K562 (cell line): Measurements from ENCODE around the gene TRIM33. TPM values are rescaled to one million over a fixed set of nuclear protein-coding genes. Genes with fewer than 3 reads are reported as not detected.

ENCODE experiments used
- BRD4 ChIP-seq: fragments of 200-600 bp; sonication (generic); IDR thresholded peaks from 2 replicates; pipeline ENCODE4 v1.6.1; 2017; ENCODE audit warnings: inconsistent platforms
- CCNT2 ChIP-seq: IDR thresholded peaks from 2 replicates; pipeline ENCODE4 v1.6.1; 2011; ENCODE audit warnings: borderline replicate concordance, low read depth, mild to moderate bottlenecking, moderate library complexity, mixed read lengths, low read length; ENCODE audit not compliant: insufficient read length; ENCODE audit errors: extremely low read depth
- E2F3 ChIP-seq: fragments of 250-450 bp; sonication (Bioruptor Pico); IDR thresholded peaks from 2 replicates; pipeline ENCODE4 v1.4.0; 2020; ENCODE audit warnings: mild to moderate bottlenecking
- ETS2 ChIP-seq: IDR thresholded peaks from 2 replicates; pipeline ENCODE4 v1.6.1; 2016; ENCODE audit warnings: borderline replicate concordance, missing genetic modification characterization, mild to moderate bottlenecking, moderate library complexity, missing compliant biosample characterization; ENCODE audit not compliant: poor library complexity, severe bottlenecking
- GABPB1 ChIP-seq: sonication (generic); formaldehyde crosslinking; IDR thresholded peaks from 2 replicates; pipeline ENCODE4 v1.8.0; 2022; ENCODE audit warnings: mild to moderate bottlenecking, missing genetic modification reagents
- GATA2 ChIP-seq: sonication (generic); formaldehyde crosslinking; IDR thresholded peaks from 2 replicates; pipeline ENCODE4 v1.4.0; 2020; ENCODE audit warnings: mild to moderate bottlenecking, missing genetic modification reagents
- HDGF ChIP-seq: fragments of 450-650 bp; IDR thresholded peaks from 2 replicates; pipeline ENCODE4 v1.6.1; 2016
- HIVEP1 ChIP-seq: fragments of 250-450 bp; sonication (Bioruptor Pico); IDR thresholded peaks from 2 replicates; pipeline ENCODE4 v1.4.0; 2020; ENCODE audit warnings: mild to moderate bottlenecking
- ILF3 ChIP-seq: fragments of 450-650 bp; IDR thresholded peaks from 2 replicates; pipeline ENCODE4 v1.6.1; 2018; ENCODE audit warnings: antibody characterized with exemption, mild to moderate bottlenecking, moderate library complexity, borderline replicate concordance
- JUN ChIP-seq, 2 experiments: sonication (generic) in 1 of 2; formaldehyde crosslinking in 1 of 2; IDR thresholded peaks; 2 replicates each; pipeline versions ENCODE4 v1.6.1 to v1.8.0; 2012 to 2022; ENCODE audit warnings: borderline replicate concordance in 2 of 2, mild to moderate bottlenecking in 2 of 2, improper control_type of control experiment in 1 of 2, low read depth in 1 of 2, low read length in 1 of 2, missing genetic modification reagents in 1 of 2
- MEF2D ChIP-seq: conservative IDR thresholded peaks from 2 replicates; pipeline ENCODE4 v1.6.1; 2016; ENCODE audit warnings: low read depth, missing genetic modification characterization, missing compliant biosample characterization
- NR2C2 ChIP-seq, 2 experiments: fragments of 200-800 bp in 1 of 2; sonication (Bioruptor generic) in 1 of 2; sonication (generic) in 1 of 2; formaldehyde crosslinking in 1 of 2; IDR thresholded peaks; 2 replicates each; pipeline versions ENCODE4 v1.6.1 to v1.8.0; 2016 to 2022; ENCODE audit warnings: mild to moderate bottlenecking in 1 of 2, missing compliant biosample characterization in 1 of 2, missing genetic modification characterization in 1 of 2, missing genetic modification reagents in 1 of 2
- SMAD1 ChIP-seq: fragments of 150-350 bp; IDR thresholded peaks from 2 replicates; pipeline ENCODE4 v1.6.1; 2014; ENCODE audit warnings: low read length, low read depth; ENCODE audit not compliant: partially characterized antibody
- SMARCC2 ChIP-seq: fragments of 450-650 bp; IDR thresholded peaks from 2 replicates; pipeline ENCODE4 v1.6.1; 2017; ENCODE audit warnings: antibody characterized with exemption, moderate library complexity, mild to moderate bottlenecking, low read depth
- STAT5B ChIP-seq: fragments of 250-450 bp; sonication (Bioruptor Pico); IDR thresholded peaks from 2 replicates; pipeline ENCODE4 v1.8.0; 2021; ENCODE audit warnings: mild to moderate bottlenecking, inconsistent platforms
- TBP ChIP-seq: optimal IDR thresholded peaks from 2 replicates; pipeline ENCODE3; 2011; ENCODE audit warnings: low read depth, low read length, improper control_type of control experiment
- TEAD4 ChIP-seq, 2 experiments: sonication (generic) in 1 of 2; formaldehyde crosslinking in 1 of 2; IDR thresholded peaks; 2 replicates each; pipeline versions ENCODE4 v1.6.1 to v1.8.0; 2012 to 2022; ENCODE audit warnings: borderline replicate concordance in 1 of 2, inconsistent platforms in 1 of 2, low read length in 1 of 2, mild to moderate bottlenecking in 1 of 2, missing genetic modification reagents in 1 of 2
- TRIM28 ChIP-seq: fragments of 450-650 bp; IDR thresholded peaks from 2 replicates; pipeline ENCODE4 v1.6.1; 2017
- ZBED1 ChIP-seq: IDR thresholded peaks from 2 replicates; pipeline ENCODE4 v1.6.1; 2014
- ZFP1 ChIP-seq: fragments of 450-650 bp; formaldehyde crosslinking; IDR thresholded peaks from 2 replicates; pipeline ENCODE4 v1.4.0; 2020; ENCODE audit warnings: mild to moderate bottlenecking, mixed read lengths
- ZFP36 ChIP-seq: fragments of 150-350 bp; IDR thresholded peaks from 2 replicates; pipeline ENCODE4 v1.6.1; 2018; ENCODE audit warnings: low read length, low read depth; ENCODE audit not compliant: partially characterized antibody
- ZNF695 ChIP-seq: fragments of 450-650 bp; formaldehyde crosslinking; IDR thresholded peaks from 2 replicates; pipeline ENCODE4 v1.4.0; 2020; ENCODE audit warnings: mild to moderate bottlenecking, moderate library complexity
- ZNF707 ChIP-seq: fragments of 250-450 bp; sonication (Bioruptor Pico); conservative IDR thresholded peaks from 2 replicates; pipeline ENCODE4 v1.8.0; 2022; ENCODE audit warnings: inconsistent platforms, mild to moderate bottlenecking, moderate library complexity
- ZNF79 ChIP-seq: fragments of 250-450 bp; sonication (Bioruptor Pico); IDR thresholded peaks from 2 replicates; pipeline ENCODE4 v1.4.0; 2020; ENCODE audit warnings: low read depth, mild to moderate bottlenecking, moderate library complexity
- polyA plus RNA-seq, 8 experiments: library from polyadenylated mRNA; depleted of rRNA in 4 of 8; stranded (reverse) in 5 of 8; unstranded in 3 of 8; fragments of >200 nt; fragmentation: Nextera tagmentation in 2 of 8; fragmentation: Illumina TruSeq in 1 of 8; extraction: Ambion mirVana in 2 of 8; extraction: Trizol in 1 of 8; gene quantifications; 2 replicates each; pipeline versions ENCODE4 v1.2.1 to v1.2.3, GENCODE V29; 2011 to 2014; ENCODE audit warnings: inconsistent platforms in 1 of 8, missing spikeins in 1 of 8
- total RNA-seq, 7 experiments: library from RNA; depleted of rRNA in 6 of 7; stranded (reverse); fragments of >200 nt in 6 of 7; fragmentation: Illumina TruSeq in 2 of 7; extraction: Trizol in 2 of 7; gene quantifications; 2 replicates each; pipeline versions ENCODE4 v1.2.1 to v1.2.3, GENCODE V29; 2011 to 2021; ENCODE audit warnings: low replicate concordance in 1 of 7

TRIM33 gene
- total and polyA plus RNA-seq, 9 of the 15 experiments (the other 6 are each of a cell fraction or from before 2014, with no cell fraction given): 9.3 to 58.4 (median 40.2) TPM

DNA sequence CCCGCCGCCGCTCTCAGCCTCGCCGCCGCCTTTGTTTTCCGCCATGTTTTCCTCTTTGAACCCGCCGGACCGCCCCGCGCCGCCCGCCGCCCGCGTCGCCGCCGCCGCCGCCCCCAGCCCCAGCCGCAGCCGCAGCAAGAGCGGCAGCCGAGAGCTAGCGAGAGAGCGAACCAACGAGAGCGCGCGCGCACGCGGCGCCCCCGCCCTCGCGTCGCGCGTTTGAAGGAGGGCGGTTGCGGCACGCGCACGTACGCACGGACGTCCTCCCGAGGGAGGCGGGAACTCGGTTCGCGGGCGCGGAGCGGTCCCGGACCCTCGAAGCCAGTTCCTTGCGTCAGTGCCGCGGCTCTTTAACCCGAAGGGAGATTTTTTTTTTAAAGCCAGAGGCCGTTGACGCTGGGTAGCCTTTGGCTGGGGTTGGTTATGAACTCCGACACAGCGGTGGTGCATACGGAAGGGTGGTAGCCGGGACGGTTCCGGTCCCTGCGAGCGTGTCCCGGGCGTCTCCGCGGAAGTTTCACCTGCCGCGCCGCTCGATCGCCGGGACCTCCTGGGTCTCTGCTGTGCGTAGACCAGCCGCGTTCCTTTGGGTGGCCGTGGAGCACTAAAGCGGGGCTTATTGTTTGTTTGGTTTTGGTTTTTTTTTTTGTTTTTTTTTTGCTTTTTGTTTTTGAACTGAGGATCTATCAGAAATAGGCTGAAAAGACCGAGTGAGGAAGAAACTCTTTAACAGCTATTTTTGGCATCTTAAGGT, at the start of gene TRIM33 (continued):
- peak; percentile 78 for TF ChIP-seq TBP
- TF ChIP-seq ZFP1 (CRISPR knock-in tag): no peak
- TF ChIP-seq HIVEP1 (CRISPR knock-in tag): no peak
- no peak for TF ChIP-seq STAT5B (CRISPR knock-in tag)
- TF ChIP-seq ILF3: no peak
- TF ChIP-seq E2F3 (CRISPR knock-in tag): peak; percentile 94
- no peak for TF ChIP-seq ETS2 (tag)
- TF ChIP-seq ZBED1: 0 out of 2 replicates have a peak, but pooled peaks have one; percentile 14
- TF ChIP-seq HDGF: no peak
- peak; percentile 53 for TF ChIP-seq SMARCC2
- TF ChIP-seq TRIM28: peak; percentile 67
- TF ChIP-seq ZFP36: peak; percentile 4
- TF ChIP-seq GABPB1: peak; percentile 28; the same call in 1 of the 2 replicates
- no peak for TF ChIP-seq ZNF79
- TF ChIP-seq CCNT2: peak; percentile 87
- no peak for TF ChIP-seq ZNF695
- peak; percentile 81 for TF ChIP-seq SMAD1
- peak; percentile 78; the same call in 1 of the 2 replicates for TF ChIP-seq BRD4
- peak; percentile 74; the same call in 1 of the 2 replicates for TF ChIP-seq JUN (IDR thresholded peaks at IDR 0.05; ENCODE audit: borderline replicate concordance, low read depth, low read length)
- TF ChIP-seq JUN (CRISPR knock-in tag; IDR thresholded peaks at IDR 0.05; ENCODE audit: borderline replicate concordance): no peak
- no peak for TF ChIP-seq GATA2
- no peak for TF ChIP-seq ZNF707 (CRISPR knock-in tag)
- peak; percentile 70 for TF ChIP-seq MEF2D (tag)
- no peak for TF ChIP-seq NR2C2 (CRISPR knock-in tag; IDR thresholded peaks at IDR 0.05)
- peak; percentile 71; the same call in 1 of the 2 replicates for TF ChIP-seq NR2C2 (tag; IDR thresholded peaks at IDR 0.05)
- peak; percentile 41; the same call in 1 of the 2 replicates for TF ChIP-seq TEAD4 (IDR thresholded peaks at IDR 0.05; ENCODE audit: low read length)
- no peak for TF ChIP-seq TEAD4 (CRISPR knock-in tag; IDR thresholded peaks at IDR 0.05; ENCODE audit: borderline replicate concordance)
